HL-60 (cell line): Measurements from ENCODE around the gene NUP205.

Experiments
- CTCF ChIP-seq: IDR thresholded peaks from one replicate; pipeline ENCODE4 v1.5.1; 2011; ENCODE audit warnings: low read length, control low read depth, inconsistent platforms; ENCODE audit not compliant: insufficient read depth
- GABPA ChIP-seq: IDR thresholded peaks from 2 replicates; pipeline ENCODE4 v1.6.1; 2012; ENCODE audit warnings: low read depth

GRCh38 chr7:135558337-135558767 is 635 bp downstream of the NUP205 start:
- TF ChIP-seq CTCF (peak; percentile 42), GABPA (no peak)
